ENCODE measurements around the gene NFE2L3.

- TF ChIP-seq CTCF (conservative IDR thresholded peaks at IDR 0.05; ENCODE audit: low read depth, low read length), result no peak
- no peak for TF ChIP-seq EZH2phosphoT487 (IDR thresholded peaks at IDR 0.05; ENCODE audit: borderline replicate concordance, low read length)
Measured at GRCh38 chr7:26188206-26188956, 36.4 kb downstream of the NFE2L3 start.
